ENCODE measurements around the gene NHSL1.

The NHSL1 gene

GRCh38 chr6:138406443-138406842 is 92.9 kb downstream of the NHSL1 start:
- TF ChIP-seq JUND (IDR thresholded peaks at IDR 0.05; ENCODE audit: low read depth) = no peak
- peak in 1 of 2 experiments; percentile 51 for DNase-seq (ENCODE audit: low read depth in 1 of 2, low spot score in 1 of 2)

GRCh38 chr6:138405816-138406413 is 93.4 kb downstream of the NHSL1 start:
- in situ Hi-C loops (cut with HindIII; ENCODE audit: low pct_unique_long_range_greater_than_20kb, low sequenced_read_pairs) = no loop called here
- DNase-seq (ENCODE audit: low read depth in 1 of 2, low spot score in 1 of 2) = no peak
- no peak for TF ChIP-seq JUND (IDR thresholded peaks at IDR 0.05; ENCODE audit: low read depth)

More at GRCh38 chr6:138406443-138406842, 92.9 kb downstream of the NHSL1 start:
- in situ Hi-C loops (cut with HindIII; ENCODE audit: low pct_unique_long_range_greater_than_20kb, low sequenced_read_pairs) = no loop called here

- in situ Hi-C loops (cut with HindIII; ENCODE audit: low pct_unique_long_range_greater_than_20kb, low sequenced_read_pairs) = no loop called here
- DNase-seq (ENCODE audit: low read depth in 1 of 2, low spot score in 1 of 2) = peak in 1 of 2 experiments; percentile 28
- no peak for TF ChIP-seq JUND (IDR thresholded peaks at IDR 0.05; ENCODE audit: low read depth)
Measured at GRCh38 chr6:138404666-138405337, 94.5 kb downstream of the NHSL1 start.

GRCh38 chr6:138403801-138404665 is 95.3 kb downstream of the NHSL1 start, which contains the start of gene HEBP2:
Gene HEBP2 (plus strand): TSS chr6:138404223. CDS start chr6:138404496, 273 bp downstream.
- in situ Hi-C loops (cut with HindIII; ENCODE audit: low pct_unique_long_range_greater_than_20kb, low sequenced_read_pairs) = no loop called here
- 0 out of 2 replicates have a peak, but pooled peaks have one; percentile 15 for TF ChIP-seq JUND (IDR thresholded peaks at IDR 0.05; ENCODE audit: low read depth)
- DNase-seq (ENCODE audit: low read depth in 1 of 2, low spot score in 1 of 2) = peak; percentile 75 to 96

- in situ Hi-C loops (cut with HindIII; ENCODE audit: low pct_unique_long_range_greater_than_20kb, low sequenced_read_pairs) = no loop called here
- TF ChIP-seq JUND (IDR thresholded peaks at IDR 0.05; ENCODE audit: low read depth) = no peak
- no peak for DNase-seq (ENCODE audit: low read depth in 1 of 2, low spot score in 1 of 2)
Measured at GRCh38 chr6:138403324-138403800, 95.9 kb downstream of the NHSL1 start.

- no peak for TF ChIP-seq JUND (IDR thresholded peaks at IDR 0.05; ENCODE audit: low read depth)
- no peak for DNase-seq (ENCODE audit: low read depth in 1 of 2, low spot score in 1 of 2)
- in situ Hi-C loops (cut with HindIII; ENCODE audit: low pct_unique_long_range_greater_than_20kb, low sequenced_read_pairs) = no loop called here
Measured at GRCh38 chr6:138402838-138403187, 96.5 kb downstream of the NHSL1 start.

GRCh38 chr6:138401960-138402837 is 97.1 kb downstream of the NHSL1 start:
- DNase-seq (ENCODE audit: low read depth in 1 of 2, low spot score in 1 of 2) = no peak
- in situ Hi-C loops (cut with HindIII; ENCODE audit: low pct_unique_long_range_greater_than_20kb, low sequenced_read_pairs) = no loop called here
- no peak for TF ChIP-seq JUND (IDR thresholded peaks at IDR 0.05; ENCODE audit: low read depth)

GRCh38 chr6:138400326-138400725 is 99.0 kb downstream of the NHSL1 start:
- TF ChIP-seq JUND (IDR thresholded peaks at IDR 0.05; ENCODE audit: low read depth) = no peak
- no peak for DNase-seq (ENCODE audit: low read depth in 1 of 2, low spot score in 1 of 2)
- in situ Hi-C loops (cut with HindIII; ENCODE audit: low pct_unique_long_range_greater_than_20kb, low sequenced_read_pairs) = no loop called here

GRCh38 chr6:138397128-138398122 is 101.9 kb downstream of the NHSL1 start:
- DNase-seq (ENCODE audit: low read depth in 1 of 2, low spot score in 1 of 2) = no peak
- in situ Hi-C loops (cut with HindIII; ENCODE audit: low pct_unique_long_range_greater_than_20kb, low sequenced_read_pairs) = no loop called here
- TF ChIP-seq JUND (IDR thresholded peaks at IDR 0.05; ENCODE audit: low read depth) = no peak

- in situ Hi-C loops (cut with HindIII; ENCODE audit: low pct_unique_long_range_greater_than_20kb, low sequenced_read_pairs) = no loop called here
- no peak for TF ChIP-seq JUND (IDR thresholded peaks at IDR 0.05; ENCODE audit: low read depth)
- no peak for DNase-seq (ENCODE audit: low read depth in 1 of 2, low spot score in 1 of 2)
Measured at GRCh38 chr6:138396709-138397108, 102.6 kb downstream of the NHSL1 start.

Data from T47D (cell line).